ENCODE data around the gene RPRD1A. TPM values are rescaled to one million over a fixed set of nuclear protein-coding genes. Genes with fewer than 3 reads are reported as not detected.
"Not testable (repeated sequence)": the region's sequence is repeated elsewhere in the genome, so short reads cannot be mapped to it uniquely, and the experiment has no call there.

The RPRD1A gene
- total RNA-seq, 1 donor from 2014 or later, result 76.0 TPM

DNA sequence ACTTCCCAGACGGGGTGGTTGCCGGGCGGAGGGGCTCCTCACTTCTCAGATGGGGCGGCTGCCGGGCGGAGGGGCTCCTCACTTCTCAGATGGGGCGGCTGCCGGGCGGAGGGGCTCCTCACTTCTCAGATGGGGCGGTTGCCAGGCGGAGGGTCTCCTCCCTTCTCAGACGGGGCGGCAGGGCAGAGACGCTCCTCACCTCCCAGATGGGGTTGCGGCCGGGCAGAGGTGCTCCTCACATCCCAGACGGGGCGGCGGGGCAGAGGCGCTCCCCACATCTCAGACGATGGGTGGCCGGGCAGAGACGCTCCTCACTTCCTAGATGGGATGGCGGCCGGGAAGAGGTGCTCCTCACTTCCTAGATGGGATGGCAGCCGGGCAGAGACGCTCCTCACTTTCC is 10.4 kb upstream of the RPRD1A start:
- DNase-seq, result not testable (repeated sequence)

- DNase-seq, result no peak
Observed at GRCh38 chr18:36075862-36076587, 8.7 kb upstream of the RPRD1A start.

GRCh38 chr18:36074435-36074834 is 7.1 kb upstream of the RPRD1A start:
- DNase-seq, result no peak

- no peak for DNase-seq
Observed at GRCh38 chr18:36073676-36074075, 6.3 kb upstream of the RPRD1A start.

DNA sequence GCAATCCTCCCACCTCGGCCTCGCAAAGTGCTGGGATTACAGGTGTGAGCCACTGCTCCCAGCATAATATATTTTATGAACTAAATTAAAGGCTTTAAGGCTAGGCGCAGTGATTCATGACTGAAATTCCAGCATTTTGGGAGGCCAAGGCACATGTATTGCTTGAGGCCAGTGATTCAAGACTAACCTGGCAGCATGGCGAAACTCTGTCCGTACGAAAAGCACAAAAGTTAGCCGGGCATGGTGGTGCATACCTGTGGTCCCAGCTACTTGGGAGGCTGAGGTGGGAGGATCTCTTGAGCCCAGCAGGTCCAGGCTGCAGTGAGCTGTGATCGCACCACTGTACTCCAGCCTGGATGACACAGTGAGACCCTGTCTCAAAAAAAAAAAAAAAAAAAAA is 5.0 kb upstream of the RPRD1A start:
- not testable (repeated sequence) for DNase-seq

DNA sequence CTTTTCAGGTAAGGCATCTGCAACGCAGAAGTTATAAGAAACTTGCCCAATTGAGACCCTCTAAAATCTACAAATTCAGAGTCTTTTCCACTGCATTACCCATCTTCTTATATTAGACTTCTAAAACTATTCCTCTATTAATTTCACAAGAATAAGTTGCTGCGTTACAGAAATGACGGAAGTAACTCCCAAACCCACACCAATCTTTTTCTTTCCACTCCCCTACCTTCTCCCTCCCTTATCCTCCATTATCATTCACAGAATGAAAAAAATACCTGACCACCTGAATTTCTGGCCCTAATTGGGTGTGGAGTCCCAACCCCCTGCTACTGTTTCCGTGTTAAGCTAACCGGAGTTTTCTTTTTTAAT is 689 bp downstream of the RPRD1A start:
- DNase-seq, result peak; percentile 26

DNA sequence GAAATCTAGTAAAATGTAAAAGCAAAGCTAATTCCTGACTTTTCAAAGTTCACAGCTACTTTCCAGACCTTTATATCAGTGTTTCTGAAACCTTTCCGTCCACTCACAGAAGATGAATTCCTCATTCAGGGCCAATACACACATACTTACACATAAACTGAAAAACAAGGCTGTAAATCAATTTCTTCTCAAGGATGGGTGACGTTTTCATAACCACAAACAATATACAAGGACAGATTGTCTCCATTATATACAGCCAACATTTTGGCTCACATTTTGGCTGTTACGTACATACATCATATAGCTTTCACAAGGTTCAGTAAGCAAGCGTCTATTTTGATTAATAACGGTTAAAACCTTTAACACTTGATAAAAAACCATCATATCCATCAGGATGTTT is 1.4 kb downstream of the RPRD1A start:
- DNase-seq, result peak; percentile 8

- DNase-seq, result not testable (repeated sequence)
Observed at GRCh38 chr18:36064809-36065079, 2.6 kb downstream of the RPRD1A start.

DNA sequence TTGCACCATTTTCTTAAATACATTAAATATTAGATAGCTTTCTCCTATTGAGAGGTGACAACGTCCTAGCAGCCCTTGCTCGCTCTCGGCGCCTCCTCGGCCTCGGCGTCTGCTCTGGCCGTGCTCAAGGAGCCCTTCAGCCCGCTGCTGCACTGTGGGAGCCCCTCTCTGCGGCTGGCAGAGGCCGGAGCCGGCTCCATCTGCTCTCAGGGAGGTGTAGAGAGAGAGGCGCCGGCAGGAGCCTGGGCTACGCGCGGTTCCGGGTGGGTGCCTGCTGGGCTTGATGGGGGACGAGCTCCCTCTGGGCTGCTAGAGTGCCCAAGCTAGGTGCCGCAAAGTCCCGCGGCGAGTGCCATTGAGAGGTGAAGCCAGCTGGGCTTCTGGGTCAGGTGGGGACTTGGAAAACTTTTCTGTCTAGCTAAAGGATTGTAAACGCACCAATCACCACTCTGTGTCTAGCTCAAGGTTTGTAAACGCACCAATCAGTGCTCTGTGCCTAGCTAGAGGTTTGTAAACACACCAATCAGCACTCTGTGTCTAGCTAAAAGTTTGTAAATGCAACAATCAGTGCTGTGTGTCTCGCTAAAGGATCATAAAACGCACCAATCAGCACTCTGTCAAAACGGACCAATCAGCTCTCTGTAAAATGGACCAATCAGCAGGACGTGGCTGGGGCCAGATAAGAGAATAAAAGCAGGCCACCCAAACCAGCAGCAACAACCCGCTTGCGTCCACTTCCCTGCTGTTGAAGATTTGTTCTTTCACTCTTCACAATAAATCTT is 3.1 kb downstream of the RPRD1A start:
- DNase-seq, result no peak

DNA sequence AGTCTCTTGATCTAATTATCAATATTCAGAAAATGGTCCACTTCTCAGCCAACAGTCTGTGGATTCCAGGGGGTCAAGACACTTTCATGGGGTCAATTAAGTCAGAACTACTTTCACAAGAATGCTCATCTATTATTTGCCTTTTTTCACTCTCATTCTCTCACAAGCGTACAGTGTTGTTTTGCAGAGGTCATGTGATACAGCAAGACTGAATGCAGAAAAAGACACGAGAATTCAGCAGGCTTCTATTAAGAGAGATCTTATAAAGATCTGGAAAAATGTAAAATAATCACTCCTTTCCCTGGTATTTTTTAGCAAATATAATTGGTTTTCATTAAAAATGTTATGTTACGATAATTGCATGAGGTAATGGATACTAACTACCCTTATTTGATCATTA is 8.7 kb downstream of the RPRD1A start:
- DNase-seq, result no peak

DNA sequence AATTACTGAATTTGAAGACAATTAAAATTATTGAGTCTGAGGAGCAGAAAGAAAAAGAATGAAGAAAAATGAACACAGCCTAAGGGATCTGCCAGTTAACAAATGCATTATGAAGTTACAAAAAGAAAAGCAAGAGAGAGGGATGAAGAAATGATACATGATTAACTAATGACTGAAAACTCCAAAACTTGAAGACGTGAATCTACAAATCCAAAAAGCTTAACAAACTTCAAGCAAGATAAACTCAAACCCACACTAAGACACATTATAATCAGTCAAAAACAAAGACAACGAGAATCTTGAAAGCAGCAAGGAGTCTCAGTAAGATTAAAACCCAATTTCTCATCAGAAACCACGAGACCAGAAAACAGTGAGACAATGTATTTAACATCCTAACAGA is 15.6 kb downstream of the RPRD1A start:
- no peak for DNase-seq

- DNase-seq, result no peak
Observed at GRCh38 chr18:36050479-36050878, 16.9 kb downstream of the RPRD1A start.

- no peak for DNase-seq
Observed at GRCh38 chr18:36047521-36047920, 19.8 kb downstream of the RPRD1A start.

DNA sequence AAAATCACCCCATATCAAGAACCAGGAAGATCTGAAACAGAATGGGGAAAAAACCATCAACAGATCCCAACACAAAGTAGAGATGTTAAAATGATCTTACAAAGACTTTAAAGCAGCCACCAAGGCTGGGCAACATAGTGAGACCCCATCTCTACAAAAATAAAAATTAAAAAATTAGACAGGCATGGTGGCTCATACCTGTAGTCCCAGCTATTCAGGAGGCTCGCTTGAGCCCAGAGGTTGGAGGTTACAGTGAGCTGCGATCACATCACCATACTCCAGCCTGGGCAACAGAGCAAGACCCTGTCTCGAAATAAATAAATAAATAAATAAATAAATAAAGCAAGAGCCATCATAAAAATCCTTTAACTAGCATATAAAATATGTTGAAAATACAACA is 20.5 kb downstream of the RPRD1A start:
- DNase-seq, result no peak

DNA sequence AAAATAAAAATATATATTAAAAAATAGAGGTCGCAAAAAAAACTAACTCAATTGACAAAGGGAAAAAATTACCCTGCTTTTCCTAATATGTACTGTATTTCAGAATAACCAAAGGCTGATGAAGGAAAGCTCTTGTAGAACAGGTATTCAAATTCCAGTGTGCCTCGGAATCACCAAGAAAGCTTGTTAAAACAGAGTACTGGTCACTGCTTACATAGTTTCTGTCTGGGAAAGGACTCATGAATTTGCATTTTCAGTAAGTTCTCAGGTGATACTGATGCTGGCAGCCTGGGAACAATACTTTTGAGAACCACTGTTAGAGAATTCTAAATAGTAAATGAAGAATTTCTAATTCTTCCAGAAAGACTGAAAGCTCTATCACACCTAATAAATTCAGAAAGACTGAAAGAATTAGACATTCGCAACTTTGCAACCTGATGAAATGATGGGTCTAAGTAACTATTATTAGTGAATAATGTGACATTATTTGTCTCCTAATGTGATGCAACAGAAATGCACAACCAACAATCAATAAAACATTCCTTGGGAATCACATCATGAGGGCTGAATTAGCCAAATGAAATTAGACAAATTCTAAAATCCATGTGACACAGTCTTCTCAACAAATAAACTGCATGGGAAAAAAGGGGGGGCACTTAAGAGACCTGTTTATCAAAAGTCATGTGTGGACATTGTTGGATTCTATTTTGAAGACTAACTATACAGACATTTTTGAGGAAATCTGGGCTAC is 21.9 kb downstream of the RPRD1A start:
- DNase-seq, result no peak

DNA sequence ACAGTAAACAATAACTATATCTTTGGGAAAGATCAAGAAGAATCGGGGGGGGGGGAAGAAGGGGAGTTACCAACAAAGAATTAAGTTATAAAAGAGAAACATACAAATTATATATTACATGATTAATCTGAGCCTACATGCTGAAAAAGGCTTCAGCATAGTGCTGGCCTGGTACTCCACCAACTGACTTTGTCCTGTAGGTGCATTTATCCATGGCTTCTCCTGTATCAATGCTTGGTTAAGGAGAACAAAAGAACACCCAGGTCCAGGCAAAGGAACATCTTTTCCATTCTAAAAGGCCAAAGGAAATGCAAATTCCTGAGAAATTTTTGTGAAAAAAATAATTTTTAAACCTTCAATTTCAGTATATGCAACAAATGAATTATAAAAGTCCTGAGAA is 24.2 kb downstream of the RPRD1A start:
- no peak for DNase-seq

GRCh38 chr18:36041146-36041545 is 26.2 kb downstream of the RPRD1A start:
- no peak for DNase-seq

- DNase-seq, result no peak
Observed at GRCh38 chr18:36038102-36038663, 29.2 kb downstream of the RPRD1A start.

DNA sequence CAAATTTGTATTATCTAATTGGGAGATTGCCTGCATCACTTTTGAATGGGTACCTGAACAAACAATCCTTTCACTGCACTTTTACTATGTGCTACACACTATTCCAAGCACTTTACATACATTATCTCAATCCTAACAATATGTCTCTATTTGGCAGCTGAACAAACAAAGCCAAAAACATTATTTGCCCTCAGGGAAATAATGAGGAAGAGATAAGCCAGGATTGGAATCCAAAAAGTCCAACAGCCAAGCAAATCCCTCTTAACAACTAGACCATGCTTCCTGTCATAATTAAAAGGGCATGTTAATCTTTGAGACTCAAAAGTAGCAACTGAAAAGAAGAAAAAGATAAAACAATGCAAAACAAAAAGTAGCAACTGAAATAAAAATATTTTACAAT is 32.1 kb downstream of the RPRD1A start:
- DNase-seq, result no peak

GRCh38 chr18:36034299-36034895 is 33.0 kb downstream of the RPRD1A start:
- DNase-seq, result no peak

DNA sequence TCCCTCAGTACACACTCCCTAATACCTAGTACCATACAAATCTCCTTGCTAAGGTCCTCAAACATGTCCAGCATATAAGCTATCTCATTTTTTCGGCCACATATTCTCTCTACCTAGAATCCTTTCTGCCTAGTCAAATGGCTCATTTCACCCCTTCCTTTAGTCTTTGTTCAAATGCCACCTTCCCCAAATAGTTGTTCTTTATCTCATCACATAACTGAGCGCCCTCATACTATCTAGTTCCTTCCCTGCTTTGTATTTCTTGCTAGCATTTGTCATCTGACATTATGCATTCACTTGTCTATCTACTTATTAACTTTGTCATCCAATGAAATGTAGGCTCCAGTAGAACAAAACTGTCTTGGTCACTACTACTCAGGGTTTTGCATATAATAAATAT is 35.5 kb downstream of the RPRD1A start:
- no peak for DNase-seq

DNA sequence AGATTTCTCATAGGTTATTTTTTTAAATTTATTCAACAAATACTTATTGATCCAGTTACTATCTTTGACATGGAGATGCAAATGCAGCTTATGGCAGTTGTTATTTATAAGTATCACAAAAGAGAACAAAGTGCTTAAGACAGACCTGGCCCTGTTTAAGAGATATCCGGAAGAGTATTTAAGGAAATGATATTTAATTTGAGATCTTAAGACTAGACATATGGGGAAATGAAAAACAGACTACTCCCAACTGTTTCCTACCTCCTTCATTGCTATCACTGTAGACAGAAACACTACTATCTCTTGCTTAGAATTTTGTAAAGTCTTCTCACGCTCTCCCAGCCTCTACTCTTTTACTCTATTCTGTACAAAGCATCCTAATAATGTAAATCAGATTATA is 36.0 kb downstream of the RPRD1A start:
- no peak for DNase-seq

- DNase-seq, result no peak
Observed at GRCh38 chr18:36028859-36029258, 38.5 kb downstream of the RPRD1A start.
